K562 (cell line): ENCODE data around the gene LSR. TPM values are rescaled to one million over a fixed set of nuclear protein-coding genes. Genes with fewer than 3 reads are reported as not detected.

ENCODE experiments used
- ATAC-seq: fragments of 200-7000 bp; cut with Tn5 transposase; 3 replicates; pipeline ENCODE4 v1.9.1; 2020; ENCODE audit warnings: moderate library complexity
- BruUV-seq: library from RNA; stranded (reverse); fragments of 400-500 nt; replicated peaks from 2 replicates; lab custom pipeline; 2021; lab: Mats Ljungman, UMichigan
- CTCF ChIA-PET: fragments of 300-600 bp; formaldehyde crosslinking; extraction: SDS; loops from one replicate; lab custom pipeline; 2021; ENCODE audit warnings: low intra/inter-chr PET ratio; lab: Yijun Ruan, JAX
- POLR2A ChIA-PET: fragments of 300-600, 350-650 bp; sonication (Branson Sonifier 250); formaldehyde crosslinking; extraction: SDS; loops from one replicate; lab custom pipeline; 2021; ENCODE audit warnings: antibody characterized with exemption, inconsistent platforms; lab: Yijun Ruan, JAX
- DNase-seq, 4 experiments: peaks; one replicate each; pipeline versions ENCODE4 v3.0.0 to v3.0.0-alpha.2; 2011 to 2018; ENCODE audit warnings: low spot score in 3 of 4, mixed read lengths in 3 of 4; ENCODE audit errors: extremely low read depth in 1 of 4
- FAIRE-seq: peaks from 2 replicates; lab custom pipeline; 2011; peaks lifted over from hg19 to GRCh38; lab: Jason Lieb, UNC
- H2AFZ ChIP-seq: 2 replicates; pipeline ENCODE4 v1.6.0; 2011; ENCODE audit warnings: low read depth, low read length, control low read depth, inconsistent platforms
- H3K27ac ChIP-seq: fragments of 200-600 bp; 3 replicates; pipeline ENCODE4 v1.8.0; 2011; ENCODE audit warnings: low read depth, mild to moderate bottlenecking, control low read depth, inconsistent platforms, low read length, moderate library complexity, mixed read lengths; ENCODE audit errors: extremely low read depth
- H3K27me3 ChIP-seq, 2 experiments: fragments of 300-600 bp in 1 of 2; 2 replicates in 1 of 2; 3 replicates in 1 of 2; pipeline versions ENCODE4 v1.6.0 to v1.8.0; 2011; ENCODE audit warnings: inconsistent platforms in 2 of 2, low read length in 2 of 2, mild to moderate bottlenecking in 1 of 2, mixed read lengths in 1 of 2, moderate library complexity in 1 of 2; ENCODE audit not compliant: control insufficient read depth in 2 of 2, insufficient read depth in 2 of 2
- H3K36me3 ChIP-seq: fragments of 300-600 bp; 3 replicates; pipeline ENCODE4 v1.8.0; 2011; ENCODE audit warnings: mild to moderate bottlenecking, low read length, inconsistent platforms; ENCODE audit not compliant: control insufficient read depth, insufficient read depth
- H3K4me1 ChIP-seq, 2 experiments: fragments of 200-600 bp in 1 of 2; replicated peaks in 1 of 2; 2 replicates in 1 of 2; 3 replicates in 1 of 2; pipeline versions ENCODE4 v1.5.1 to v1.8.0; 2011; ENCODE audit warnings: inconsistent platforms in 2 of 2, low read length in 2 of 2, mild to moderate bottlenecking in 1 of 2, mixed read lengths in 1 of 2, moderate library complexity in 1 of 2; ENCODE audit not compliant: control insufficient read depth in 2 of 2, insufficient read depth in 2 of 2
- H3K4me2 ChIP-seq: 2 replicates; pipeline ENCODE4 v1.6.1; 2011; ENCODE audit warnings: low read length, control low read depth, inconsistent platforms, mixed read lengths; ENCODE audit not compliant: insufficient read depth
- H3K4me3 ChIP-seq: fragments of 200-600 bp; sonication (generic), shearing (Covaris generic); 2 replicates; pipeline ENCODE4 v1.5.1; 2016; ENCODE audit warnings: control low read depth, inconsistent platforms
- H3K79me2 ChIP-seq: fragments of 200-600 bp; 3 replicates; pipeline ENCODE4 v1.8.0; 2011; ENCODE audit warnings: low read length, inconsistent platforms; ENCODE audit not compliant: control insufficient read depth, insufficient read depth
- H3K9ac ChIP-seq, 2 experiments: 2 replicates each; pipeline versions ENCODE4 v1.6.0 to v1.6.1; 2011; ENCODE audit warnings: low read depth in 2 of 2, low read length in 2 of 2, control low read depth in 1 of 2, inconsistent platforms in 1 of 2, mild to moderate bottlenecking in 1 of 2, mixed read lengths in 1 of 2; ENCODE audit not compliant: insufficient read depth in 1 of 2
- H3K9me1 ChIP-seq: one replicate; pipeline ENCODE4 v1.6.0; 2011; ENCODE audit warnings: inconsistent platforms, mild to moderate bottlenecking, low read length, moderate library complexity; ENCODE audit not compliant: control insufficient read depth, insufficient read depth
- H3K9me3 ChIP-seq: replicated peaks from 2 replicates; pipeline ENCODE4 v1.5.1; 2011; ENCODE audit warnings: low read depth, low read length, inconsistent platforms; ENCODE audit not compliant: control insufficient read depth, insufficient read depth
- H4K20me1 ChIP-seq: replicated peaks from 2 replicates; pipeline ENCODE4 v1.6.1; 2011; ENCODE audit warnings: low read length, inconsistent platforms, mixed read lengths; ENCODE audit not compliant: control insufficient read depth, insufficient read depth
- BRD4 ChIP-seq: fragments of 200-600 bp; sonication (generic); IDR thresholded peaks from 2 replicates; pipeline ENCODE4 v1.6.1; 2017; ENCODE audit warnings: inconsistent platforms
- CBX1 ChIP-seq: sonication (generic); IDR thresholded peaks from 2 replicates; pipeline ENCODE4 v1.6.1; 2016; ENCODE audit warnings: antibody characterized with exemption, low read depth, mild to moderate bottlenecking
- DACH1 ChIP-seq: fragments of 450-650 bp; IDR thresholded peaks from 2 replicates; pipeline ENCODE4 v1.6.1; 2018; ENCODE audit not compliant: partially characterized antibody
- E2F3 ChIP-seq: fragments of 250-450 bp; sonication (Bioruptor Pico); IDR thresholded peaks from 2 replicates; pipeline ENCODE4 v1.4.0; 2020; ENCODE audit warnings: mild to moderate bottlenecking
- KLF13 ChIP-seq: fragments of 450-650 bp; IDR thresholded peaks from 2 replicates; pipeline ENCODE4 v1.6.1; 2016; ENCODE audit warnings: missing genetic modification characterization, low read depth, mild to moderate bottlenecking, missing compliant biosample characterization, moderate library complexity, borderline replicate concordance
- PHF20 ChIP-seq: fragments of 450-650 bp; IDR thresholded peaks from 2 replicates; pipeline ENCODE4 v1.6.1; 2018; ENCODE audit not compliant: partially characterized antibody
- PHF8 ChIP-seq: fragments of 200-600 bp; sonication (generic); IDR thresholded peaks from 2 replicates; pipeline ENCODE4 v1.6.1; 2012; ENCODE audit warnings: mixed run types, mild to moderate bottlenecking, inconsistent platforms, low read length, moderate library complexity, borderline replicate concordance
- POLR2G ChIP-seq: fragments of 200-400 bp; formaldehyde crosslinking; IDR thresholded peaks from 2 replicates; pipeline ENCODE4 v1.6.1; 2017; ENCODE audit warnings: low read depth, mild to moderate bottlenecking, antibody characterized with exemption, low read length, moderate library complexity
- PRPF4 ChIP-seq: fragments of 200-400 bp; formaldehyde crosslinking; IDR thresholded peaks from one replicate; pipeline ENCODE4 v1.6.1; 2017; ENCODE audit warnings: low read length, low read depth, mild to moderate bottlenecking; ENCODE audit not compliant: insufficient read depth, poor library complexity, severe bottlenecking
- ZNF133 ChIP-seq: fragments of 250-450 bp; sonication (Bioruptor Pico); IDR thresholded peaks from 2 replicates; pipeline ENCODE4 v1.4.0; 2020; ENCODE audit warnings: mild to moderate bottlenecking
- WGBS: fragments of 100-300 bp; shearing (Covaris generic); methylation state at CpG from one replicate; pipeline ENCODE4 v1.1.6; 2016; ENCODE audit warnings: low coverage, mixed read lengths; ENCODE audit not compliant: insufficient coverage; ENCODE audit errors: missing lambda C conversion rate; 5-methylcytosine and 5-hydroxymethylcytosine counted together
- in situ Hi-C: fragments of 300-500 bp; cut with MboI; formaldehyde crosslinking; loops from 4 replicates; pipeline ENCODE4 v1.15.0; 2018; ENCODE audit warnings: inconsistent platforms, mixed read lengths
- intact Hi-C: fragments of 100-400 bp; cut with micrococcal nuclease; formaldehyde crosslinking; loops from 2 replicates; pipeline ENCODE4 v1.14.2; 2022
- polyA plus RNA-seq, 8 experiments: library from polyadenylated mRNA; depleted of rRNA in 4 of 8; stranded (reverse) in 5 of 8; unstranded in 3 of 8; fragments of >200 nt; fragmentation: Nextera tagmentation in 2 of 8; fragmentation: Illumina TruSeq in 1 of 8; extraction: Ambion mirVana in 2 of 8; extraction: Trizol in 1 of 8; gene quantifications; 2 replicates each; pipeline versions ENCODE4 v1.2.1 to v1.2.3, GENCODE V29; 2011 to 2014; ENCODE audit warnings: inconsistent platforms in 1 of 8, missing spikeins in 1 of 8
- total RNA-seq, 7 experiments: library from RNA; depleted of rRNA in 6 of 7; stranded (reverse); fragments of >200 nt in 6 of 7; fragmentation: Illumina TruSeq in 2 of 7; extraction: Trizol in 2 of 7; gene quantifications; 2 replicates each; pipeline versions ENCODE4 v1.2.1 to v1.2.3, GENCODE V29; 2011 to 2021; ENCODE audit warnings: low replicate concordance in 1 of 7
- TF ChIP-seq, protein P1 (sequence below): fragments of 450-650 bp; IDR thresholded peaks from 2 replicates; pipeline ENCODE4 v1.6.1; 2016; ENCODE audit warnings: low read depth
- TF ChIP-seq, protein P2 (sequence below): fragments of 450-650 bp; formaldehyde crosslinking; conservative IDR thresholded peaks from 2 replicates; pipeline ENCODE4 v1.4.0; 2022; ENCODE audit warnings: mild to moderate bottlenecking, missing genetic modification characterization

The LSR gene
- total and polyA plus RNA-seq, 9 of the 15 experiments (the other 6 are each of a cell fraction or from before 2014, with no cell fraction given) = 0.44 to 87.9 (median 28.0) TPM

GRCh38 chr19:35309481-35310279 lies 60.9 kb downstream of the LSR start:
- intact Hi-C loops = no loop called here
- Histone ChIP-seq H3K4me3 (peak overlapping the region; percentile 4; the same call in 1 of the 2 replicates), H3K27me3 (no peaks in the 10 kb centered on the region), H4K20me1 (no peaks in the 10 kb centered on the region), H2AFZ (peak overlapping the region; percentile 96), H3K4me2 (peak overlapping the region; percentile 65), H3K27ac (peak overlapping the region; percentile 90), H3K79me2 (peaks cover 10% of the 10 kb centered on the region; the same call in 2 of the 3 replicates), H3K9me3 (no peaks in the 10 kb centered on the region), H3K9me1 (peaks cover 3% of the 10 kb centered on the region), H3K4me1 (peaks cover 58 to 75% of the 10 kb centered on the region in 2 experiments), H3K9ac (peak overlapping the region; percentile 79 to 90), H3K36me3 (no peaks in the 10 kb centered on the region)
- no TSS peak for BruUV-seq
- in situ Hi-C loops = no loop called here
- peak; percentile 80 for FAIRE-seq
- DNase-seq = peak; percentile 75 to 90 (median 80)
- ChIA-PET CTCF (no interaction called here), POLR2A (interaction anchor here (0.7 to 1.1 kb wide), 4 partner anchors 10 to 155 kb away, joined by 3 to 4 read pairs (median 3); no protein-coding TSS in a partner anchor)
- ATAC-seq = peak; percentile 67
- WGBS = 18% methylated on average over 45 of the region's 47 CpGs
- TF ChIP-seq, protein P1, sequence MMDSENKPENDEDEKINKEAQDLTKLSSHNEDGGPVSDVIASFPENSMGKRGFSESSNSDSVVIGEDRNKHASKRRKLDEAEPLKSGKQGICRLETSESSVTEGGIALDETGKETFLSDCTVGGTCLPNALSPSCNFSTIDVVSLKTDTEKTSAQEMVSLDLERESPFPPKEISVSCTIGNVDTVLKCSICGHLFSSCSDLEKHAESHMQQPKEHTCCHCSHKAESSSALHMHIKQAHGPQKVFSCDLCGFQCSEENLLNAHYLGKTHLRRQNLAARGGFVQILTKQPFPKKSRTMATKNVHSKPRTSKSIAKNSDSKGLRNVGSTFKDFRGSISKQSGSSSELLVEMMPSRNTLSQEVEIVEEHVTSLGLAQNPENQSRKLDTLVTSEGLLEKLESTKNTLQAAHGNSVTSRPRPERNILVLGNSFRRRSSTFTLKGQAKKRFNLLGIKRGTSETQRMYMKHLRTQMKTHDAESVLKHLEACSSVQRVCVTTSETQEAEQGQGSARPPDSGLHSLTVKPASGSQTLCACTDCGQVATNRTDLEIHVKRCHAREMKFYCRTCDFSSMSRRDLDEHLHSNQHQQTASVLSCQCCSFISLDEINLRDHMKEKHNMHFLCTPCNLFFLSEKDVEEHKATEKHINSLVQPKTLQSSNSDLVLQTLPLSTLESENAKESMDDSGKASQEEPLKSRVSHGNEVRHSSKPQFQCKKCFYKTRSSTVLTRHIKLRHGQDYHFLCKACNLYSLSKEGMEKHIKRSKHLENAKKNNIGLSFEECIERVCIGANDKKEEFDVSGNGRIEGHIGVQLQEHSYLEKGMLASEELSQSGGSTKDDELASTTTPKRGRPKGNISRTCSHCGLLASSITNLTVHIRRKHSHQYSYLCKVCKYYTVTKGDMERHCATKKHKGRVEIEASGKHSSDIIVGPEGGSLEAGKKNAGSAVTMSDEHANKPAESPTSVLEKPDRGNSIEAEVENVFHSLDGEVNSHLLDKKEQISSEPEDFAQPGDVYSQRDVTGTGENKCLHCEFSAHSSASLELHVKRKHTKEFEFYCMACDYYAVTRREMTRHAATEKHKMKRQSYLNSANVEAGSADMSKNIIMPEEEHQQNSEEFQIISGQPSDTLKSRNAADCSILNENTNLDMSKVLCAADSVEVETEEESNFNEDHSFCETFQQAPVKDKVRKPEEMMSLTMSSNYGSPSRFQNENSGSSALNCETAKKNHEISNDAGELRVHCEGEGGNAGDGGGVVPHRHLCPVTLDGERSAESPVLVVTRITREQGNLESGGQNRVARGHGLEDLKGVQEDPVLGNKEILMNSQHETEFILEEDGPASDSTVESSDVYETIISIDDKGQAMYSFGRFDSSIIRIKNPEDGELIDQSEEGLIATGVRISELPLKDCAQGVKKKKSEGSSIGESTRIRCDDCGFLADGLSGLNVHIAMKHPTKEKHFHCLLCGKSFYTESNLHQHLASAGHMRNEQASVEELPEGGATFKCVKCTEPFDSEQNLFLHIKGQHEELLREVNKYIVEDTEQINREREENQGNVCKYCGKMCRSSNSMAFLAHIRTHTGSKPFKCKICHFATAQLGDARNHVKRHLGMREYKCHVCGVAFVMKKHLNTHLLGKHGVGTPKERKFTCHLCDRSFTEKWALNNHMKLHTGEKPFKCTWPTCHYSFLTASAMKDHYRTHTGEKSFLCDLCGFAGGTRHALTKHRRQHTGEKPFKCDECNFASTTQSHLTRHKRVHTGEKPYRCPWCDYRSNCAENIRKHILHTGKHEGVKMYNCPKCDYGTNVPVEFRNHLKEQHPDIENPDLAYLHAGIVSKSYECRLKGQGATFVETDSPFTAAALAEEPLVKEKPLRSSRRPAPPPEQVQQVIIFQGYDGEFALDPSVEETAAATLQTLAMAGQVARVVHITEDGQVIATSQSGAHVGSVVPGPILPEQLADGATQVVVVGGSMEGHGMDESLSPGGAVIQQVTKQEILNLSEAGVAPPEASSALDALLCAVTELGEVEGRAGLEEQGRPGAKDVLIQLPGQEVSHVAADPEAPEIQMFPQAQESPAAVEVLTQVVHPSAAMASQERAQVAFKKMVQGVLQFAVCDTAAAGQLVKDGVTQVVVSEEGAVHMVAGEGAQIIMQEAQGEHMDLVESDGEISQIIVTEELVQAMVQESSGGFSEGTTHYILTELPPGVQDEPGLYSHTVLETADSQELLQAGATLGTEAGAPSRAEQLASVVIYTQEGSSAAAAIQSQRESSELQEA = no peak
- no peak for TF ChIP-seq PHF20
- peak; percentile 62; the same call in 1 of the 2 replicates for TF ChIP-seq KLF13 (tag)
- TF ChIP-seq, protein P2, sequence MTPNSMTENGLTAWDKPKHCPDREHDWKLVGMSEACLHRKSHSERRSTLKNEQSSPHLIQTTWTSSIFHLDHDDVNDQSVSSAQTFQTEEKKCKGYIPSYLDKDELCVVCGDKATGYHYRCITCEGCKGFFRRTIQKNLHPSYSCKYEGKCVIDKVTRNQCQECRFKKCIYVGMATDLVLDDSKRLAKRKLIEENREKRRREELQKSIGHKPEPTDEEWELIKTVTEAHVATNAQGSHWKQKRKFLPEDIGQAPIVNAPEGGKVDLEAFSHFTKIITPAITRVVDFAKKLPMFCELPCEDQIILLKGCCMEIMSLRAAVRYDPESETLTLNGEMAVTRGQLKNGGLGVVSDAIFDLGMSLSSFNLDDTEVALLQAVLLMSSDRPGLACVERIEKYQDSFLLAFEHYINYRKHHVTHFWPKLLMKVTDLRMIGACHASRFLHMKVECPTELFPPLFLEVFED (CRISPR knock-in tag) = no peak
- TF ChIP-seq CBX1 = no peak
- TF ChIP-seq ZNF133 (CRISPR knock-in tag) = no peak
- peak; percentile 87 for TF ChIP-seq POLR2G
- TF ChIP-seq E2F3 (CRISPR knock-in tag) = peak; percentile 84
- TF ChIP-seq PHF8 = peak; percentile 27; the same call in 1 of the 2 replicates
- peak; percentile 52; the same call in 1 of the 2 replicates for TF ChIP-seq BRD4
- no peak for TF ChIP-seq DACH1
- TF ChIP-seq PRPF4 = no peak
